NT2/D1 (cell line): ENCODE measurements around the gene NLRP6.

Experiments used
- SUZ12 ChIP-seq: IDR thresholded peaks from 2 replicates; pipeline ENCODE4 v1.6.1; 2011; ENCODE audit not compliant: insufficient read length, insufficient read depth; ENCODE audit errors: extremely low read depth
- YY1 ChIP-seq: IDR thresholded peaks from 2 replicates; pipeline ENCODE4 v1.6.1; 2011; ENCODE audit not compliant: insufficient read length, insufficient read depth
- ZNF274 ChIP-seq: IDR thresholded peaks from 2 replicates; pipeline ENCODE4 v1.6.1; 2011; ENCODE audit warnings: mild to moderate bottlenecking, low read depth, low read length

DNA sequence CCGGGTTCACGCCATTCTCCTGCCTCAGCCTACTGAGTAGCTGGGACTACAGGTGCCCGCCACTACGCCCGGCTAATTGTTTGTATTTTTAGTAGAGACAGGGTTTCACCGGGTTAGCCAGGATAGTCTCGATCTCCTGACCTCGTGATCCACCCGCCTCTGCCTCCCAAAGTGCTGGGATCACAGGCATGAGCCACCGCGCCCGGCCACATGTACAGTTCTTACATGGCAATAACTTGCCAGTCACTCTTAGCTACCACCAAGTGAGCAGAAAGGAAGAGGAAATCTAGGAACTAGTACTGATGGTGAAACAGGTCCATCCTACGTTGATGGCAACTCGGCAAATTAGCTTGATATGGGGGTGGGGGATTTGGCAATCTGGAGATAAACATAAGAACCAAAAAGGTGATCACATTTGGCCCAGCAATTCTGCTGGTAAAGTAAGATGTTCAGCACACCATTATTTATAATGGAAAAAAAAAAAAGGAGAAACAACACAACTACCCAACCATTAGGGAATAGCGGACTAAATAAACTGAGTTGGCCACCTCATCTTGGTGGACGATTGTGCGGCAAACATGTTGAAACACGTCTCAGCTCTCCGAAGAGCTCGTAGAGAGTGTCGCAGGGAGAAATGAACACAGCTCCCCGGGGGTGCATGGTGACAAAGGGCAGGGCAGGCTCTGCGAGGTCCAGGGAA lies 5.3 kb downstream of the NLRP6 start:
- TF ChIP-seq YY1 (no peak), ZNF274 (no peak), SUZ12 (no peak)
